Hepatocyte (in vitro differentiated cells): Measurements from ENCODE around the gene CATSPERD.

Experiments
- EZH2 ChIP-seq: fragments of 200-600 bp; sonication (generic); IDR thresholded peaks from 2 replicates; pipeline ENCODE4 v1.6.1; 2016; ENCODE audit warnings: antibody characterized with exemption, mild to moderate bottlenecking, borderline replicate concordance
- EZH2phosphoT487 ChIP-seq: fragments of 200-600 bp; sonication (generic); IDR thresholded peaks from one replicate; pipeline ENCODE4 v1.6.1; 2018; ENCODE audit warnings: antibody characterized with exemption, mild to moderate bottlenecking, low read depth, moderate library complexity; ENCODE audit not compliant: unreplicated experiment, severe bottlenecking
- TF ChIP-seq, protein P1 (sequence below): fragments of 200-600 bp; sonication (generic); IDR thresholded peaks from 2 replicates; pipeline ENCODE4 v1.5.1; 2016; ENCODE audit warnings: antibody characterized with exemption, mild to moderate bottlenecking; ENCODE audit not compliant: poor library complexity

DNA sequence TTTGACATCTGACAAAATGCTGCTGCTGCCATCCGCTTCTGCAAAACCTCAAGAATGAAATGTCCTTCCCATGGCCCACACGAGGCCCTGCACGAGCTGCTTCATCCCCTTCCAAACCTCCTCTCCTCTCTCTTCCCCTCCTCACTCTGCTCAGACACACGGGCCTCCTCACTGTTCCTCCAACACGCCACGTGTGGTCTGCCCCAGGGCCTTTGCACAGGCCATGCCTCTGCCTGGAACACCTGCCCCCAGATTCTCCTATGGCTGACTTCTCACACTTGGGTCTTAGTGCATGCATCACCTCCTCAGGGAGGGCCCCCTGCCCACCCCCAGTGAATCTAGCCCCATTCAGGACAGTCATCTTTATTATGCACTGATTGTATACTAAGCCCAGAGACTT lies 100.3 kb downstream of the CATSPERD start:
- TF ChIP-seq, protein P1, sequence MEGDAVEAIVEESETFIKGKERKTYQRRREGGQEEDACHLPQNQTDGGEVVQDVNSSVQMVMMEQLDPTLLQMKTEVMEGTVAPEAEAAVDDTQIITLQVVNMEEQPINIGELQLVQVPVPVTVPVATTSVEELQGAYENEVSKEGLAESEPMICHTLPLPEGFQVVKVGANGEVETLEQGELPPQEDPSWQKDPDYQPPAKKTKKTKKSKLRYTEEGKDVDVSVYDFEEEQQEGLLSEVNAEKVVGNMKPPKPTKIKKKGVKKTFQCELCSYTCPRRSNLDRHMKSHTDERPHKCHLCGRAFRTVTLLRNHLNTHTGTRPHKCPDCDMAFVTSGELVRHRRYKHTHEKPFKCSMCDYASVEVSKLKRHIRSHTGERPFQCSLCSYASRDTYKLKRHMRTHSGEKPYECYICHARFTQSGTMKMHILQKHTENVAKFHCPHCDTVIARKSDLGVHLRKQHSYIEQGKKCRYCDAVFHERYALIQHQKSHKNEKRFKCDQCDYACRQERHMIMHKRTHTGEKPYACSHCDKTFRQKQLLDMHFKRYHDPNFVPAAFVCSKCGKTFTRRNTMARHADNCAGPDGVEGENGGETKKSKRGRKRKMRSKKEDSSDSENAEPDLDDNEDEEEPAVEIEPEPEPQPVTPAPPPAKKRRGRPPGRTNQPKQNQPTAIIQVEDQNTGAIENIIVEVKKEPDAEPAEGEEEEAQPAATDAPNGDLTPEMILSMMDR, result no peak
- TF ChIP-seq EZH2phosphoT487, result no peak
- TF ChIP-seq EZH2, result no peak
